Activated CD8-positive, alpha-beta memory T cell treated with anti-CD3 and anti-CD28 coated beads, Interleukin-2, amount 50 U/mL, for 48 hours (primary cell): ENCODE measurements around the gene ZMYND19.
"Not testable (repeated sequence)": the region's sequence is repeated elsewhere in the genome, so short reads cannot be mapped to it uniquely, and the experiment has no call there.

Source experiments
- DNase-seq: peaks from one replicate; pipeline ENCODE4 v3.0.0-alpha.2; 2020

Gene ZMYND19

GRCh38 chr9:137553654-137554053 is 36.7 kb downstream of the ZMYND19 start:
- not testable (repeated sequence) for DNase-seq

DNA sequence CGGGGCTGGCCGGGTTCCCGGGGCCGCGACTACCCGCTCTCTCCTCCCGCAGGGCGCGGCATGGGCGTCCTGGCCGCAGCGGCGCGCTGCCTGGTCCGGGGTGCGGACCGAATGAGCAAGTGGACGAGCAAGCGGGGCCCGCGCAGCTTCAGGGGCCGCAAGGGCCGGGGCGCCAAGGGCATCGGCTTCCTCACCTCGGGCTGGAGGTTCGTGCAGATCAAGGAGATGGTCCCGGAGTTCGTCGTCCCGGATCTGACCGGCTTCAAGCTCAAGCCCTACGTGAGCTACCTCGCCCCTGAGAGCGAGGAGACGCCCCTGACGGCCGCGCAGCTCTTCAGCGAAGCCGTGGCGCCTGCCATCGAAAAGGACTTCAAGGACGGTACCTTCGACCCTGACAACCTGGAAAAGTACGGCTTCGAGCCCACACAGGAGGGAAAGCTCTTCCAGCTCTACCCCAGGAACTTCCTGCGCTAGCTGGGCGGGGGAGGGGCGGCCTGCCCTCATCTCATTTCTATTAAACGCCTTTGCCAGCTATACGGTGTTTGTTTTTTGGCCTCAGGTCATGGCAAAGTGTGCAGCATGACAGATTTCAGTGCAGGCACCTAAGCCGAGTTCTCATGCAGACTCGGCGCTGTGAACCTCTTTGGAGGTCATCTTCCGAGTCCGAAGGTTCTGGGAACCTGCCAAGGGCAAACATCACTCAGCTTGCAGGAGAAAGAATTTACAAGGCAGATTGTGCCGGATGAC is 38.1 kb downstream of the ZMYND19 start:
- DNase-seq, result peak; percentile 69

DNA sequence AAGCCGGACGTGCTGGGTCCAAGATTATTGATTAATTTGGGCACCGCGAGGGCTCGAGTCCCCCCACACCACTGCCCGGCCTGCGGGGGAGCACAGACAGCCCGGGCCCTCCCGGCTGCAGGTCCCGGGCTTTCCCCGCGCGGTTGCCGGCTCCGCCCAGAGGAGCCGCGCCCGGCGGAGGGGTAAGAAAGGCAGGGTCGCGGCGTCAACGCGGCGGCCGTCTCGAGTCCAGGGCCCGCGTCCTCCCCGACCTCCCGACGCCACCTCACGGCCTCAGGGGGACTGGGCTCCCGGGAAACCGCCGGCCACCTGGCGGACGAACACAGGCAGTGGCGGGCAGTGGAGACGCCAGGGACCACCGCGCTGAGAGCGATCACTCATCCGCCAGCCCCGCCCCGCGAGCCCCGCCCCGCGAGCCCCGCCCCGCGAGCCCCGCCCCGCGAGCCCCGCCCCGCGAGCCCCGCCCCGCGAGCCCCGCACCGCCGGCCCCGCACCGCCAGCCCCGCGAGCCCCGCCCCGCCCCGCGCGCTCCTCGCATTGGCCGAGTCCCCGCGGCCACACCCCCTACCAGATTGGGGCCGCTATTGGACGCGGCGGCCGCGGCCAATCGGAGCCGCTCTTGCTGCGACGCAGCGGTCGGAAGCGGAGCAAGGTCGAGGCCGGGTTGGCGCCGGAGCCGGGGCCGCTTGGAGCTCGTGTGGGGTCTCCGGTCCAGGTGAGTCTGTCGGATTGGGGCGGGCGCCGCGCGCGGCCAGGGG is 38.9 kb downstream of the ZMYND19 start, which contains the start of gene MRPL41:
Gene MRPL41, plus strand, starts transcription at position 616 of the 758 bp plus-strand sequence. CDS start 203 bp downstream, outside the sequence.
- peak; percentile 95 for DNase-seq

DNA sequence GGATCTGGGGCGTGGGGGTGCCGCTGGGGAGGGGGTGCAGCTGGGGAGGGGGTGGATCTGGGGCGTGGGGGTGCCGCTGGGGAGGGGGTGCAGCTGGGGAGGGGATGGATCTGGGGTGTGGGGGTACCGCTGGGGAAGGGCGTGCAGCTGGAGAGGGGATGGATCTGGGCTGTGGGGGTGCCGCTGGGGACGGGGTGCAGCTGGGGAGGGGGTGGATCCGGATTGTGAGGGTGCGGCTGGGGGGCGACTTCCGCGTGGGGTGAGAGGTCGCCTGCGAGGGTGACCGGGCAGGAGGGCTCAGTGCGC is 39.4 kb downstream of the ZMYND19 start:
- not testable (repeated sequence) for DNase-seq

GRCh38 chr9:137550231-137550621 is 40.1 kb downstream of the ZMYND19 start, which contains the start of gene PNPLA7:
TSS of gene PNPLA7 (minus strand) at chr9:137550402. CDS start at chr9:137550197, 205 bp downstream.
- peak; percentile 70 for DNase-seq

- no peak for DNase-seq
Measured at GRCh38 chr9:137547687-137548543, 42.4 kb downstream of the ZMYND19 start.

DNA sequence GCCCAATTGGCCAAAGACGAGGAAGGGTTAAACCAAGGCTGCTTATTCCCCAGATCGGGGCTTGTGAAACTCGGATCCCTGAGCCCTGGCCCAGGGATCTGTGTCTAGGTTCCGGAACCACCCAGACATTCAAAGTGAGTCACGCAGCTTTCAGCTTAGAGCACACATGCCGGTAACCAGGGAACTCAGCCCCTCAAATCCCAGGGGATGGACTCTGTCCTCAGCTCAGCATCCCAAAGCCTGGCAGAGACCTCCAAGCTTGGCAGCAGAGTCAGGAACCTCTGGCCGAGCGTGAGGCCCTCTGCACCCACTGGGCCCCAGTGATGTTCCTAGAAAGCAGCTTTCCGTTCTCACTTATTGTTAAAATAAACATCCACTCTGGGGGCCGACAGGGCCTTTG is 45.2 kb downstream of the ZMYND19 start:
- DNase-seq, result no peak

DNA sequence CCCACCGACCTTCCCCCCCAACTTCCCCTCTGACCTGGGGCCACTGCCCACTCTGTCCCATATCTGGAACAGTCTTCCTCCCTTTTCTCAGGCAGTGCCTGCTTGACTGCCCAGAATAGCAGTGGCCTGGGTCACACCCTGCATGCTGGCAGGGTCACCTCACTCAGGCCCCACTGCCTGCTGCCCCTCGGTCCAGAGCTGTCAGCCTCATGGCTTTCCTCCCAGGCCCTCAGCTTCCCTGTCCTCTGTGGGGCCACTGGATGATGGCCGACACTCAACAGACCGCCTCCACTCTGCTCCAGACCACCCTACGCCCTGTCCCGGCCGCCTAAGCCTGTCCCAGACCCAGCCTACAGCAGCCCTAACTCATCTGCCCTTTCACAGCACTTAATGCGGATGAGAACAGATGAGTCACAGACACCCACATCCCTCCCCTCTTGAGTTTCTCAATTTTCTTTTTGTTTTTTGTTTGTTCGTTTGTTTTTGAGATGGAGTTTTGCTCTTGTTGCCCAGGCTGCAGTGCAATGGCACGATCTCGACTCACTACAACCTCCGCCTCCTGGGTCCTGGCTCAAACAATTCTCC is 46.0 kb downstream of the ZMYND19 start:
- DNase-seq, result no peak

GRCh38 chr9:137543237-137543963 is 46.9 kb downstream of the ZMYND19 start:
- no peak for DNase-seq

- DNase-seq, result no peak
Measured at GRCh38 chr9:137542486-137542885, 47.8 kb downstream of the ZMYND19 start.

GRCh38 chr9:137540536-137540935 is 49.8 kb downstream of the ZMYND19 start:
- no peak for DNase-seq

- DNase-seq, result no peak
Measured at GRCh38 chr9:137538058-137538457, 52.3 kb downstream of the ZMYND19 start.

DNA sequence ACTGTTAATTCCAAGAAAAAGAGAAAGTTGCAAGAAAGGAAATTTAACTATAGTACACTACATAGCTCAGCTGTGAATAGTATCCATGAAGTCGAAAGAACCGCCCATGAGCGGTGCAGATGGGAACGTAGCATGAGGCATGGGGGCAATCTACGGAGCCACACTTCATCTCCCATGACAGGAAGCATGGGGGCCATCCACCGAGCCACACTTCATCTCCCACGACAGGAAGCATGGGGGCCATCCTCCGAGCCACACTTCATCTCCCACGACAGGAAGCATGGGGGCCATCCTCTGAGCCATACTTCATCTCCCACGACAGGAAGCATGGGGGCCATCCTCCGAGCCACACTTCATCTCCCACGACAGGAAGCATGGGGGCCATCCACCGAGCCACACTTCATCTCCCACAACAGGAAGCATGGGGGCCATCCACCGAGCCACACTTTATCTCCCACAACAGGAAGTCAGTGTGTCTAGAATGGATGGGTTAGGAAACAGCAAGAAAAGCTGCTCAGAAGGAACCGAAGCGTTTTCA is 53.6 kb downstream of the ZMYND19 start:
- DNase-seq, result not testable (repeated sequence)

DNA sequence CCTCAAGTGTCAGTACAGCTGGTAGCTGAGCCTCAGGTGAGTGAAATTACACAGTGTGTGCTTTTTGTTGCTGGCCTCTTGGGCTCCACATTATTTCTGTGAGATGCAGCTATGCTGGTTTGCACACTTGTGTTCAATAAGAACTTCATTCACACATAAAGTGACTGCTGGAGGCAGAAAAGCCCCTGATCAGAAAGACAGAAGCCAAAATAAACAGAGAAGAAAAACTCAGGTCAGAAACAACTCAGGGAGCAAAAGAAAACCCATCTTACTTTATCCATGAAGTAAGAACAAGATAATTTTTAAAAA is 55.2 kb downstream of the ZMYND19 start:
- DNase-seq, result no peak

GRCh38 chr9:137534256-137535119 is 55.8 kb downstream of the ZMYND19 start:
- no peak for DNase-seq

DNA sequence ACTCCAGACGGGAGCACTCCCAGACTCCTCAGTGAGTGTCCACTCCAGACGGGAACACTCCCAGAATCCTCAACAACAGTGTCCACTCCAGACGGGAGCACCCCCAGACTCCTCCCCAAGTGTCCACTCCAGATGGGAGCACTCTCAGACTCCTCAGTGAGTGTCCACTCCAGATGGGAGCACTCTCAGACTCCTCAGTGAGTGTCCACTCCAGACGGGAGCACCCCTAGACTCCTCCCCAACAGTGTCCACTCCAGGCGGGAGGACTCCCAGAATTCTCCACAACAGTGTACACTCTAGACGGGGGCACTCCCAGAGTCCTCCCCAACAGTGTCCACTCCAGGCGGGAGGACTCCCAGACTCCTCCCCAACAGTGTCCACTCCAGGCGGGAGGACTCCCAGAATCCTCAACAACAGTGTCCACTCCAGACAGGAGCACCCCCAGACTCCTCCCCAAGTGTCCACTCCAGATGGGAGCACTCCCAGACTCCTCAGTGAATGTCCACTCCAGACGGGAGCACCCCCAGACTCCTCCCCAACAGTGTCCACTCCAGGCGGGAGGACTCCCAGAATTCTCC is 57.3 kb downstream of the ZMYND19 start:
- DNase-seq, result not testable (repeated sequence)
